Large intestine (tissue), 3 donors: ENCODE results near the gene TMEM109. TPM values are rescaled to one million over a fixed set of nuclear protein-coding genes. Genes with fewer than 3 reads are reported as not detected.

ENCODE experiments used
- DNase-seq, 2 donors: peaks; one replicate each; pipeline versions ENCODE4 v3.0.0 to v3.0.0-alpha.2; 2013
- H3K27ac ChIP-seq: one replicate; pipeline ENCODE4 v1.5.1; 2013; ENCODE audit warnings: low read length
- H3K27me3 ChIP-seq: 2 replicates; pipeline ENCODE4 v1.6.1; 2013; ENCODE audit warnings: low read length; ENCODE audit not compliant: control insufficient read depth, insufficient read depth
- H3K36me3 ChIP-seq: 2 replicates; pipeline ENCODE4 v1.6.1; 2013; ENCODE audit warnings: low read length; ENCODE audit not compliant: control insufficient read depth, insufficient read depth
- H3K4me1 ChIP-seq: one replicate; pipeline ENCODE4 v1.6.1; 2013; ENCODE audit warnings: low read length; ENCODE audit not compliant: control insufficient read depth, insufficient read depth
- H3K4me3 ChIP-seq: one replicate; pipeline ENCODE4 v1.5.1; 2013; ENCODE audit warnings: low read length
- H3K9me3 ChIP-seq: one replicate; pipeline ENCODE4 v1.6.1; 2013; ENCODE audit warnings: mild to moderate bottlenecking, low read depth, low read length, moderate library complexity; ENCODE audit not compliant: control insufficient read depth
- WGBS: methylation state at CpG from one replicate; pipeline ENCODE4 v1.1.5; 2013; ENCODE audit warnings: low lambda C conversion rate; ENCODE audit not compliant: insufficient coverage; 5-methylcytosine and 5-hydroxymethylcytosine counted together
- polyA plus RNA-seq: library from polyadenylated mRNA; unstranded; fragments of 120-200 nt; gene quantifications from one replicate; pipeline ENCODE4 v1.2.1, GENCODE V29; 2013

Gene TMEM109
- polyA plus RNA-seq, 1 donor: 42.2 TPM

GRCh38 chr11:60941371-60942119, 27.6 kb downstream of the TMEM109 start:
- H3K27ac ChIP-seq: no peak overlapping the region
- WGBS: no CpG with 5 or more reads among the region's 6 CpGs
- no peak for DNase-seq
- H3K4me3 ChIP-seq: no peak overlapping the region
- no peaks in the 10 kb centered on the region for H3K27me3 ChIP-seq
- H3K9me3 ChIP-seq: no peaks in the 10 kb centered on the region
- H3K36me3 ChIP-seq: peaks cover 3% of the 10 kb centered on the region
- H3K4me1 ChIP-seq: peaks cover 10% of the 10 kb centered on the region

DNA sequence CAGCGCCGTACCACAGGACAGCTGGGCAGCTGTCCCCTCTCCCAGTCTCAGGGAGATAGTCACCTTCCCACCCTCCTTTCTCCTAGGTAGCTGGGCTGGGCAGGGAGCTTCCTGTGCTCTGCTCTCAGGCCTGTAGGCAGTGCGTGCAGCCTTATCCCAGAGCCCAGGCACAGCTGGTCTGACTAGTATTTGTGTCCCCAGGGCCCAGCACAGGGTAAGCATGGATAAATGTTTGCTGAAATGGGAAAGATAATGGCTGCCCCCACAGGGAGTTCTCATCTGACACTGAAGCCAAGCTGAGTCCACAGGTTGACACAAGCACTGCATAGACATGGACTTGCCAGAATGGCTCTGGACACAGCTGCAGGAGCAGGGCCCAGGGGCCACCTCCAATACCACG, 28.3 kb downstream of the TMEM109 start:
- no peaks in the 10 kb centered on the region for H3K9me3 ChIP-seq
- no peaks in the 10 kb centered on the region for H3K27me3 ChIP-seq
- DNase-seq: no peak
- H3K27ac ChIP-seq: no peak overlapping the region
- peaks cover 10% of the 10 kb centered on the region for H3K4me1 ChIP-seq
- no peak overlapping the region for H3K4me3 ChIP-seq
- peaks cover 3% of the 10 kb centered on the region for H3K36me3 ChIP-seq
- no CpG with 5 or more reads among the region's 4 CpGs for WGBS

DNA sequence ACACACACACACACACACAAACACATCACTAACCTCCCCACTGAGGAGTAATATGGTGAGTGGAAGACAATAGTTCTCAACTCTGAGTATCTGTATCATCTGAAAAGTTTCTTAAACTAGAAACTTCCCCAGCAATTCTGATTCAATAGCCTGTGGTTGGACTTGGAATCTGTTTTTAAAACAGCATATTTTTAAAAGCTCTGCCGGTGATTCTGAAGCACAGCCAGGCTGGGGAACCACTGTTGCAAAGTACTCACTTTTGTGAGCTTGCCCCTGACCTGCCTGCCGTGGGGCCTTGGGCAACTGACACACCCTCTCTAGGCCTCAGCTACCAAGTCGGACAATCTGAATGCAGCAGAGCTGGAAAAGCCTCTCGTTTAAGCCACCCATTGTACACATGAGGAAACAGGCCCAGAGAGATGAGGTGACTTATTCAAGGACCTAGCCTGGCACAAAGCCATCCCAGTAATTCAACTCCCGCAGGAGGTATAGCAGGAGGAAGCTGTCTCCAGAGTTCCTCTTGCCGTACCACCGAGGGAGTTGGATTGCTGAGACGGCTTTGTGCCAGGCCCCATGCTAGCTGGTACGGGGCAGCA, 29.1 kb downstream of the TMEM109 start:
- peaks cover 10% of the 10 kb centered on the region for H3K4me1 ChIP-seq
- no peak for DNase-seq
- peaks cover 3% of the 10 kb centered on the region for H3K36me3 ChIP-seq
- no peak overlapping the region for H3K27ac ChIP-seq
- no peak overlapping the region for H3K4me3 ChIP-seq
- no peaks in the 10 kb centered on the region for H3K27me3 ChIP-seq
- H3K9me3 ChIP-seq: no peaks in the 10 kb centered on the region
- no CpG with 5 or more reads among the region's 9 CpGs for WGBS

DNA sequence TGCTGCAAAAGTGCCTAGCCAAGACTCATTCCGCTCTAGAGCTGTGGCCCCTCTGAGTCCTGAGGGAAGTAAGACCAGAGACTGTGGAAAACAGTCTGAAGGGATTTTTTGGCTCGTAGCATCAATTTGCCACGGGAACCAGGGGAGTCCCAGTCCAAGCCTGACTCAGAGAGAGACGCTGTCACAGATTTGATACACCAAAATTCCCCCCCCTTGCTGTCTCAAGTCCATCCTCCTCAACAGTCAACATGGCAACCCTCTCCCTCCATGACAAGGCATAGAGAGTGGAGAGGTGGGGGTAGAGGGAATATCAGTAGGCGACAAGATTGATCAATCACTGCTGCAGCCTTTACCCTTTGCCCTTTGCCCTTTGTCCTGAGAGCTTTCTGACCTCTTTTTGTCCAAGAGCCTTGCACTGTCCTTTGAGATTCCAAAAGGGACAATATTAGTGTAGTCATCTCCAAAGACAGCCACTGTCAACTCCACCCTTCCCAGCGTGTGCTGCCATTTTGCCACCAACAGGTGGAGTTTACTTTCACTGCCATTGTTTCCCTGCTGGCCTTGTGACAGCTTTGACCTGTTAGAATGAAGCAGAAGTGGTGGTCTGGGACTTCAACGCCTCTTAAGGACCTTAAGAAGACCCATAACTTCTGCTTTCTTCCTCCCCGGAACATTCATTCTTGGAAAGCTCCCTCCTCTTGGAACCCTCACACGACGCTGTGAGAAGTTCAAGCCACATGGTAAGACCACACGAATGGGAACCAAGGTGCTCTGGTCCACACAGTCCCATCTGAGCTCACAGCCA, 30.7 kb downstream of the TMEM109 start:
- no peak for DNase-seq
- H3K4me1 ChIP-seq: peaks cover 6% of the 10 kb centered on the region
- peaks cover 2% of the 10 kb centered on the region for H3K27me3 ChIP-seq
- H3K9me3 ChIP-seq: no peaks in the 10 kb centered on the region
- H3K4me3 ChIP-seq: no peak overlapping the region
- H3K36me3 ChIP-seq: peaks cover 3% of the 10 kb centered on the region
- 72% methylated on average over 2 of the region's 11 CpGs for WGBS
- H3K27ac ChIP-seq: no peak overlapping the region

DNA sequence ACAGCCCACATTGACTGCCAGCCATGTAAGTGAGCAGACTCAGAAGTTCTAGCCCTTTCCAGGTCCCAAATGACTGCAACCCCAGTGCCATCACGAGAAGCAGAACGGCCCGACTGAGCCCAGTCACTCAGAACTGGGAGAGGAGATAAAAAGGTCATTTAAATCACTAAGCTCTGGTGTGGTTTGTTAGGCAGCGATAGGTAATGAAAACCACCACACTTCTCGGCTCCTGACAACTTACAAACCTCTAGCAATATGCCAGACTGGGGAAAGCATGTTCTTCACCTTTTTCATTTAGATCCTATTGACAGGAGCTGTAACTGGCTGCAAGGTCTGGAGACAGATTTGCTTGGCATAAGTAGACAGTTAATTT, 31.3 kb downstream of the TMEM109 start:
- H3K36me3 ChIP-seq: peaks cover 3% of the 10 kb centered on the region
- H3K9me3 ChIP-seq: no peaks in the 10 kb centered on the region
- no peak for DNase-seq
- peaks cover 8% of the 10 kb centered on the region for H3K27me3 ChIP-seq
- no CpG with 5 or more reads among the region's 5 CpGs for WGBS
- no peak overlapping the region for H3K4me3 ChIP-seq
- peaks cover 2% of the 10 kb centered on the region for H3K4me1 ChIP-seq
- no peak overlapping the region for H3K27ac ChIP-seq

GRCh38 chr11:60946601-60947264, 32.8 kb downstream of the TMEM109 start:
- Histone ChIP-seq H3K4me3 (no peak overlapping the region), H3K4me1 (peaks cover 3% of the 10 kb centered on the region), H3K27me3 (peaks cover 18% of the 10 kb centered on the region), H3K9me3 (no peaks in the 10 kb centered on the region), H3K36me3 (peaks cover 3% of the 10 kb centered on the region), H3K27ac (no peak overlapping the region)
- DNase-seq: no peak
- no CpG with 5 or more reads among the region's 15 CpGs for WGBS

DNA sequence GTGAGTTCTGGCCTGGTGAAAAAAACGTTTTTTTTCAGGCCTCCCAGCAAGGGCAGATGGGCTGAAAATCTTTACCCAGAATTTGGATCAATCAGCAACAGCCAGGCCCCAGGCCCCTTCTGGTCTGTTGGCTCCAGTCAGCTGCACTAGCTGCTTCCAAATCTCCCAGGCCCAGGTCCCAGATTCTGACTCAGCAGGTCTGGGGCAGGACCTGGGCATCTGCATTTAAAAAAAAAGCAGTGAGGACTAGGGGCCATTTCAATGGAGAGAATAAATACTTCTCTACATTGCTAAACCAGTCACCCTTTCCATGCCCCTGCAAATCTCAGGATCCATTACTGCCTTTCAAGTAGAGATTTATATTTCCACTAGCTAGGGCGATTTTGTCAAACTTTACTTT, 33.7 kb downstream of the TMEM109 start:
- no peak for DNase-seq
- Histone ChIP-seq H3K4me3 (no peak overlapping the region), H3K9me3 (no peaks in the 10 kb centered on the region), H3K27me3 (peaks cover 27% of the 10 kb centered on the region), H3K36me3 (peaks cover 3% of the 10 kb centered on the region), H3K27ac (no peak overlapping the region), H3K4me1 (peaks cover 7% of the 10 kb centered on the region)
- WGBS: no CpG with 5 or more reads among the region's 2 CpGs

GRCh38 chr11:60948250-60948649, 34.3 kb downstream of the TMEM109 start:
- DNase-seq: no peak
- Histone ChIP-seq H3K27me3 (peaks cover 28% of the 10 kb centered on the region), H3K36me3 (peaks cover 3% of the 10 kb centered on the region), H3K27ac (no peak overlapping the region), H3K4me1 (peaks cover 7% of the 10 kb centered on the region), H3K4me3 (no peak overlapping the region), H3K9me3 (no peaks in the 10 kb centered on the region)
- WGBS: no CpG with 5 or more reads among the region's 5 CpGs

- H3K4me1 ChIP-seq: peaks cover 7% of the 10 kb centered on the region
- H3K36me3 ChIP-seq: no peaks in the 10 kb centered on the region
- DNase-seq: no peak
- no peaks in the 10 kb centered on the region for H3K9me3 ChIP-seq
- H3K4me3 ChIP-seq: peak overlapping the region; percentile 9
- no peak overlapping the region for H3K27ac ChIP-seq
- H3K27me3 ChIP-seq: peaks cover 28% of the 10 kb centered on the region
- WGBS: 71% methylated on average over 1 of the region's 6 CpGs
Observed at GRCh38 chr11:60950024-60950423, 36.1 kb downstream of the TMEM109 start.

DNA sequence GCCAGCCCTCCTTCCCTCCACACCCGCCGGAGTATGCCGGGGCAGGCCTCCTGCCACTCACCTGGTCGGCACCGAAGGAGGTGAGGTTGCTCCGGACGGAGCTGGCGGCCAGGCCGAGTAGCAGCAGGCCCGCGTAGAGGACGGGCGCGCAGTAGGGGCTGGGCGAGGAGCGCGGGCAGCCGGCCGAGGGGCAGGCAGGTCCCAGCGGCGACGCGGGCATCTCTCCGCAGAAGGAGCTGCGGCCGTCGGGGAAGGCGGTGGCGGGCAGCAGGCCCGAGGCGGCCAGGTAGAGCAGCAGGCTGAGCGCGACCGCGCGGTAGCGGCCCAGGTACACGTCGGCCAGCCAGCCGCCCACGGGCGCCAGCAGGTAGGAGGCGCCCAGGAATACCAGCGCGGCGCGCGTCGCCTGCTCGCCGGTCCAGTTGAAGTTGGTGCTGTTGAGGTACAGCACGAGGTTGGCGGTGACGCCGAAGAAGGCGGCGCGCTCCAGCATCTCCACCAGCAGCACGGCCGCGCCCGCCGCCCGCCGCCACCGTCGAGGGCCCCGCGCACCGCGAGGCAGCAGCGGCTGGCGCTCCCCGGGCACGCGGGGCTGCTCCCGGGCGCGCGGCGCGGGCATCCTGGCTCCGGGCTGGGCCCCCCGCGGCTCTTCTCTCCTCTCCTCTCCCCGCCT, 37.1 kb downstream of the TMEM109 start:
- no CpG with 5 or more reads among the region's 86 CpGs for WGBS
- Histone ChIP-seq H3K9me3 (no peaks in the 10 kb centered on the region), H3K36me3 (no peaks in the 10 kb centered on the region), H3K4me3 (peak overlapping the region; percentile 45), H3K4me1 (peaks cover 7% of the 10 kb centered on the region), H3K27ac (no peak overlapping the region), H3K27me3 (peaks cover 28% of the 10 kb centered on the region)
- DNase-seq: peak; percentile 38 to 60
